GM23338 (cell line): ENCODE measurements around the gene WNT1. TPM values are rescaled to one million over a fixed set of nuclear protein-coding genes. Genes with fewer than 3 reads are reported as not detected.

Source experiments
- ATAC-seq: fragments of 200-7000 bp; cut with Tn5 transposase; 3 replicates; pipeline ENCODE4 v1.9.1; 2020
- DNase-seq: peaks from one replicate; pipeline ENCODE4 v3.0.0-alpha.2; 2015; ENCODE audit warnings: low spot score
- H2AFZ ChIP-seq: fragments of 200-600 bp; sonication (generic); 2 replicates; pipeline ENCODE4 v1.8.0; 2016; ENCODE audit warnings: antibody characterized with exemption, mild to moderate bottlenecking, moderate library complexity
- H3F3A ChIP-seq: fragments of 200-600 bp; sonication (generic); replicated peaks from 2 replicates; pipeline ENCODE4 v1.8.0; 2017; ENCODE audit warnings: antibody characterized with exemption, mixed run types, low read depth
- H3K27ac ChIP-seq: fragments of 200-600 bp; sonication (generic); 2 replicates; pipeline ENCODE4 v1.6.1; 2016; ENCODE audit warnings: low read depth
- H3K27me3 ChIP-seq: fragments of 200-600 bp; sonication (generic); 2 replicates; pipeline ENCODE4 v1.8.0; 2016; ENCODE audit warnings: mild to moderate bottlenecking, mixed run types, moderate library complexity; ENCODE audit not compliant: insufficient read depth
- H3K36me3 ChIP-seq: fragments of 200-600 bp; sonication (generic); 2 replicates; pipeline ENCODE4 v1.8.0; 2016; ENCODE audit warnings: mild to moderate bottlenecking; ENCODE audit not compliant: insufficient read depth
- H3K4me1 ChIP-seq: fragments of 200-600 bp; sonication (generic); 2 replicates; pipeline ENCODE4 v1.8.0; 2016; ENCODE audit warnings: mild to moderate bottlenecking, moderate library complexity; ENCODE audit not compliant: insufficient read depth
- H3K4me2 ChIP-seq: fragments of 200-600 bp; sonication (generic); 2 replicates; pipeline ENCODE4 v1.7.1; 2017; ENCODE audit warnings: mixed run types
- H3K4me3 ChIP-seq: fragments of 200-600 bp; sonication (generic); 2 replicates; pipeline ENCODE4 v1.6.1; 2016; ENCODE audit warnings: mixed run types
- H3K79me2 ChIP-seq: fragments of 200-600 bp; sonication (generic); replicated peaks from 2 replicates; pipeline ENCODE4 v1.8.0; 2017; ENCODE audit warnings: mild to moderate bottlenecking; ENCODE audit not compliant: insufficient read depth
- H3K9me2 ChIP-seq: fragments of 200-600 bp; sonication (generic); 2 replicates; pipeline ENCODE4 v1.8.0; 2017; ENCODE audit not compliant: insufficient read depth
- H4K20me1 ChIP-seq: fragments of 200-600 bp; sonication (generic); replicated peaks from 2 replicates; pipeline ENCODE4 v1.8.0; 2017; ENCODE audit warnings: mild to moderate bottlenecking; ENCODE audit not compliant: insufficient read depth
- H3K27ac Mint-ChIP-seq: 2 replicates; pipeline ENCODE4 v1.8.0; 2020; ENCODE audit warnings: inconsistent platforms, mild to moderate bottlenecking, moderate library complexity, mixed read lengths
- H3K27me3 Mint-ChIP-seq: 3 replicates; pipeline ENCODE4 v1.8.0; 2022; ENCODE audit warnings: low read depth, mild to moderate bottlenecking, moderate library complexity, mixed read lengths, inconsistent platforms; ENCODE audit not compliant: insufficient read depth, poor library complexity
- H3K36me3 Mint-ChIP-seq: 3 replicates; pipeline ENCODE4 v1.8.0; 2021; ENCODE audit warnings: low read depth, mild to moderate bottlenecking, inconsistent platforms, moderate library complexity, mixed read lengths
- H3K4me1 Mint-ChIP-seq: 3 replicates; pipeline ENCODE4 v1.8.0; 2020; ENCODE audit warnings: mild to moderate bottlenecking, inconsistent platforms, mixed read lengths
- H3K4me3 Mint-ChIP-seq: 3 replicates; pipeline ENCODE4 v1.8.0; 2021; ENCODE audit warnings: moderate library complexity, mild to moderate bottlenecking, inconsistent platforms, mixed read lengths
- H3K9me3 Mint-ChIP-seq: 3 replicates; pipeline ENCODE4 v1.8.0; 2020; ENCODE audit warnings: moderate library complexity, mild to moderate bottlenecking, inconsistent platforms, mixed read lengths
- CREB1 ChIP-seq: fragments of 250-450 bp; sonication (Bioruptor Pico); IDR thresholded peaks from 2 replicates; pipeline ENCODE4 v1.5.0; 2020; ENCODE audit warnings: low read depth, mild to moderate bottlenecking, moderate library complexity
- EZH2 ChIP-seq: fragments of 200-600 bp; sonication (generic); IDR thresholded peaks from one replicate; pipeline ENCODE4 v1.8.0; 2017; ENCODE audit warnings: antibody characterized with exemption, mild to moderate bottlenecking, low read depth; ENCODE audit not compliant: unreplicated experiment
- EZH2phosphoT487 ChIP-seq: fragments of 200-600 bp; sonication (generic); IDR thresholded peaks from one replicate; pipeline ENCODE4 v1.8.1; 2018; ENCODE audit warnings: antibody characterized with exemption; ENCODE audit not compliant: unreplicated experiment
- JUNB ChIP-seq: IDR thresholded peaks from one replicate; pipeline ENCODE4 v1.6.1; 2016; ENCODE audit warnings: antibody characterized with exemption; ENCODE audit not compliant: unreplicated experiment
- NANOG ChIP-seq: IDR thresholded peaks from 2 replicates; pipeline ENCODE4 v1.6.1; 2016; ENCODE audit warnings: antibody characterized with exemption, borderline replicate concordance
- POLR2AphosphoS5 ChIP-seq: IDR thresholded peaks from 2 replicates; pipeline ENCODE4 v1.6.1; 2016; ENCODE audit warnings: antibody characterized with exemption, low read depth
- STAT1 ChIP-seq: IDR thresholded peaks from one replicate; pipeline ENCODE4 v1.6.1; 2016; ENCODE audit warnings: antibody characterized with exemption; ENCODE audit not compliant: unreplicated experiment
- ZNF114 ChIP-seq: fragments of 250-450 bp; sonication (Bioruptor Pico); IDR thresholded peaks from 2 replicates; pipeline ENCODE4 v1.5.0; 2020; ENCODE audit warnings: mild to moderate bottlenecking, moderate library complexity
- polyA plus RNA-seq: library from polyadenylated mRNA; unstranded; fragments of >200 nt; fragmentation: Nextera tagmentation; extraction: Ambion mirVana; gene quantifications from 2 replicates; pipeline ENCODE4 v1.2.1, GENCODE V29; 2016
- total RNA-seq: library from RNA; depleted of rRNA; stranded (reverse); fragments of >200 nt; shearing (Covaris generic); gene quantifications from 2 replicates; pipeline ENCODE4 v1.2.3, GENCODE V29; 2014
- TF ChIP-seq, protein P1 (sequence below): IDR thresholded peaks from one replicate; pipeline ENCODE4 v1.6.1; 2018; ENCODE audit warnings: antibody characterized with exemption; ENCODE audit not compliant: unreplicated experiment
- TF ChIP-seq, protein P2 (sequence below): IDR thresholded peaks from 2 replicates; pipeline ENCODE4 v1.6.1; 2016; ENCODE audit warnings: antibody characterized with exemption
- TF ChIP-seq, protein P3 (sequence below), 2 experiments: fragments of 200-600 bp in 1 of 2; sonication (generic) in 1 of 2; conservative IDR thresholded peaks; 2 replicates each; pipeline versions ENCODE4 v1.5.1 to v1.6.1; 2016 to 2017; ENCODE audit warnings: antibody characterized with exemption in 2 of 2, low read depth in 2 of 2, mild to moderate bottlenecking in 2 of 2, moderate library complexity in 1 of 2

Gene WNT1
- total and polyA plus RNA-seq, 2 experiments from 2014 or later, result not detected

DNA sequence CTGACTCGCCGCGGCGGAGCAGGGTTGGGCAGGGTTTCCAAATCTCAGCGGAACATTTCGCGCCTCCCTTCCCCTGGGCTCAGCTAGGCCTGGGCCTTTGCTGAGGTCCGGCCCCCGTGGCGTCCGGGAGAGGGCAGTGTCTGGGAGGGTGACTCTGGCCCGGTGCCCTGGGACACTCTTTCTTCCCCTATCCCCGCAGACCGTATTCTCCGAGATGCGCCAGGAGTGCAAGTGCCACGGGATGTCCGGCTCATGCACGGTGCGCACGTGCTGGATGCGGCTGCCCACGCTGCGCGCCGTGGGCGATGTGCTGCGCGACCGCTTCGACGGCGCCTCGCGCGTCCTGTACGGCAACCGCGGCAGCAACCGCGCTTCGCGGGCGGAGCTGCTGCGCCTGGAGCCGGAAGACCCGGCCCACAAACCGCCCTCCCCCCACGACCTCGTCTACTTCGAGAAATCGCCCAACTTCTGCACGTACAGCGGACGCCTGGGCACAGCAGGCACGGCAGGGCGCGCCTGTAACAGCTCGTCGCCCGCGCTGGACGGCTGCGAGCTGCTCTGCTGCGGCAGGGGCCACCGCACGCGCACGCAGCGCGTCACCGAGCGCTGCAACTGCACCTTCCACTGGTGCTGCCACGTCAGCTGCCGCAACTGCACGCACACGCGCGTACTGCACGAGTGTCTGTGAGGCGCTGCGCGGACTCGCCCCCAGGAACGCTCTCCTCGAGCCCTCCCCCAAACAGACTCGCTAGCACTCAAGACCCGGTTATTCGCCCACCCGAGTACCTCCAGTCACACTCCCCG, 3.0 kb downstream of the WNT1 start (continued):
- TF ChIP-seq EZH2phosphoT487, result peak; percentile 81
- peak; percentile 58 for TF ChIP-seq EZH2
- no peak for TF ChIP-seq NANOG
- TF ChIP-seq POLR2AphosphoS5, result no peak
- TF ChIP-seq, protein P1, sequence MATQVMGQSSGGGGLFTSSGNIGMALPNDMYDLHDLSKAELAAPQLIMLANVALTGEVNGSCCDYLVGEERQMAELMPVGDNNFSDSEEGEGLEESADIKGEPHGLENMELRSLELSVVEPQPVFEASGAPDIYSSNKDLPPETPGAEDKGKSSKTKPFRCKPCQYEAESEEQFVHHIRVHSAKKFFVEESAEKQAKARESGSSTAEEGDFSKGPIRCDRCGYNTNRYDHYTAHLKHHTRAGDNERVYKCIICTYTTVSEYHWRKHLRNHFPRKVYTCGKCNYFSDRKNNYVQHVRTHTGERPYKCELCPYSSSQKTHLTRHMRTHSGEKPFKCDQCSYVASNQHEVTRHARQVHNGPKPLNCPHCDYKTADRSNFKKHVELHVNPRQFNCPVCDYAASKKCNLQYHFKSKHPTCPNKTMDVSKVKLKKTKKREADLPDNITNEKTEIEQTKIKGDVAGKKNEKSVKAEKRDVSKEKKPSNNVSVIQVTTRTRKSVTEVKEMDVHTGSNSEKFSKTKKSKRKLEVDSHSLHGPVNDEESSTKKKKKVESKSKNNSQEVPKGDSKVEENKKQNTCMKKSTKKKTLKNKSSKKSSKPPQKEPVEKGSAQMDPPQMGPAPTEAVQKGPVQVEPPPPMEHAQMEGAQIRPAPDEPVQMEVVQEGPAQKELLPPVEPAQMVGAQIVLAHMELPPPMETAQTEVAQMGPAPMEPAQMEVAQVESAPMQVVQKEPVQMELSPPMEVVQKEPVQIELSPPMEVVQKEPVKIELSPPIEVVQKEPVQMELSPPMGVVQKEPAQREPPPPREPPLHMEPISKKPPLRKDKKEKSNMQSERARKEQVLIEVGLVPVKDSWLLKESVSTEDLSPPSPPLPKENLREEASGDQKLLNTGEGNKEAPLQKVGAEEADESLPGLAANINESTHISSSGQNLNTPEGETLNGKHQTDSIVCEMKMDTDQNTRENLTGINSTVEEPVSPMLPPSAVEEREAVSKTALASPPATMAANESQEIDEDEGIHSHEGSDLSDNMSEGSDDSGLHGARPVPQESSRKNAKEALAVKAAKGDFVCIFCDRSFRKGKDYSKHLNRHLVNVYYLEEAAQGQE, result no peak
- no peak for TF ChIP-seq ZNF114 (CRISPR knock-in tag)
- no peak for TF ChIP-seq STAT1
- TF ChIP-seq, protein P2, sequence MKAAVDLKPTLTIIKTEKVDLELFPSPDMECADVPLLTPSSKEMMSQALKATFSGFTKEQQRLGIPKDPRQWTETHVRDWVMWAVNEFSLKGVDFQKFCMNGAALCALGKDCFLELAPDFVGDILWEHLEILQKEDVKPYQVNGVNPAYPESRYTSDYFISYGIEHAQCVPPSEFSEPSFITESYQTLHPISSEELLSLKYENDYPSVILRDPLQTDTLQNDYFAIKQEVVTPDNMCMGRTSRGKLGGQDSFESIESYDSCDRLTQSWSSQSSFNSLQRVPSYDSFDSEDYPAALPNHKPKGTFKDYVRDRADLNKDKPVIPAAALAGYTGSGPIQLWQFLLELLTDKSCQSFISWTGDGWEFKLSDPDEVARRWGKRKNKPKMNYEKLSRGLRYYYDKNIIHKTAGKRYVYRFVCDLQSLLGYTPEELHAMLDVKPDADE, result no peak
- TF ChIP-seq JUNB, result no peak
- TF ChIP-seq, protein P3, sequence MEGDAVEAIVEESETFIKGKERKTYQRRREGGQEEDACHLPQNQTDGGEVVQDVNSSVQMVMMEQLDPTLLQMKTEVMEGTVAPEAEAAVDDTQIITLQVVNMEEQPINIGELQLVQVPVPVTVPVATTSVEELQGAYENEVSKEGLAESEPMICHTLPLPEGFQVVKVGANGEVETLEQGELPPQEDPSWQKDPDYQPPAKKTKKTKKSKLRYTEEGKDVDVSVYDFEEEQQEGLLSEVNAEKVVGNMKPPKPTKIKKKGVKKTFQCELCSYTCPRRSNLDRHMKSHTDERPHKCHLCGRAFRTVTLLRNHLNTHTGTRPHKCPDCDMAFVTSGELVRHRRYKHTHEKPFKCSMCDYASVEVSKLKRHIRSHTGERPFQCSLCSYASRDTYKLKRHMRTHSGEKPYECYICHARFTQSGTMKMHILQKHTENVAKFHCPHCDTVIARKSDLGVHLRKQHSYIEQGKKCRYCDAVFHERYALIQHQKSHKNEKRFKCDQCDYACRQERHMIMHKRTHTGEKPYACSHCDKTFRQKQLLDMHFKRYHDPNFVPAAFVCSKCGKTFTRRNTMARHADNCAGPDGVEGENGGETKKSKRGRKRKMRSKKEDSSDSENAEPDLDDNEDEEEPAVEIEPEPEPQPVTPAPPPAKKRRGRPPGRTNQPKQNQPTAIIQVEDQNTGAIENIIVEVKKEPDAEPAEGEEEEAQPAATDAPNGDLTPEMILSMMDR (conservative IDR thresholded peaks at IDR 0.05; ENCODE audit: low read depth in 2 of 2), result peak in 1 of 2 experiments; percentile 49; a peak in 3 of 4 replicates
- TF ChIP-seq CREB1 (CRISPR knock-in tag), result no peak

DNA sequence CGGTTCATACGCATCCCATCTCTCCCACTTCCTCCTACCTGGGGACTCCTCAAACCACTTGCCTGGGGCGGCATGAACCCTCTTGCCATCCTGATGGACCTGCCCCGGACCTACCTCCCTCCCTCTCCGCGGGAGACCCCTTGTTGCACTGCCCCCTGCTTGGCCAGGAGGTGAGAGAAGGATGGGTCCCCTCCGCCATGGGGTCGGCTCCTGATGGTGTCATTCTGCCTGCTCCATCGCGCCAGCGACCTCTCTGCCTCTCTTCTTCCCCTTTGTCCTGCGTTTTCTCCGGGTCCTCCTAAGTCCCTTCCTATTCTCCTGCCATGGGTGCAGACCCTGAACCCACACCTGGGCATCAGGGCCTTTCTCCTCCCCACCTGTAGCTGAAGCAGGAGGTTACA, 3.6 kb downstream of the WNT1 start:
- DNase-seq (no peak), ATAC-seq (no peak)
- no peaks in the 10 kb centered on the region for H3K36me3 ChIP-seq
- Mint-ChIP-seq H3K27ac (no peak overlapping the region), H3K4me3 (peak overlapping the region; percentile 69), H3K27me3 (peaks cover 94% of the 10 kb centered on the region), H3K36me3 (no peaks in the 10 kb centered on the region), H3K4me1 (peaks cover 39% of the 10 kb centered on the region), H3K9me3 (no peaks in the 10 kb centered on the region; the same call in 2 of the 3 replicates)
- H3K4me2 ChIP-seq, result peak overlapping the region; percentile 88; the same call in 1 of the 2 replicates
- H3F3A ChIP-seq, result peaks cover 12% of the 10 kb centered on the region; the same call in 1 of the 2 replicates
- TF ChIP-seq EZH2, result peak; percentile 96
- TF ChIP-seq NANOG, result no peak
- peaks cover 21% of the 10 kb centered on the region; the same call in 1 of the 2 replicates for H3K4me1 ChIP-seq
- H3K9me2 ChIP-seq, result no peaks in the 10 kb centered on the region
- peaks cover 16% of the 10 kb centered on the region for H4K20me1 ChIP-seq
- no peak overlapping the region for H3K27ac ChIP-seq
- H3K4me3 ChIP-seq, result peak overlapping the region; percentile 59
- H3K27me3 ChIP-seq, result peaks cover 100% of the 10 kb centered on the region
- H3K79me2 ChIP-seq, result no peaks in the 10 kb centered on the region
- H2AFZ ChIP-seq, result peak overlapping the region; percentile 94; the same call in 1 of the 2 replicates
